K562 (cell line): Measurements from ENCODE around the gene CYBRD1. TPM values are rescaled to one million over a fixed set of nuclear protein-coding genes. Genes with fewer than 3 reads are reported as not detected.

Experiments
- CBX3 ChIP-seq, 2 experiments: IDR thresholded peaks; 1 replicate in 1 of 2; 2 replicates in 1 of 2; pipeline ENCODE4 v1.6.1; 2012; ENCODE audit warnings: inconsistent platforms in 2 of 2, low read length in 2 of 2, borderline replicate concordance in 1 of 2, control low read depth in 1 of 2
- CC2D1A ChIP-seq: fragments of 450-650 bp; IDR thresholded peaks from 2 replicates; pipeline ENCODE4 v1.6.1; 2017; ENCODE audit warnings: mild to moderate bottlenecking
- CHD1 ChIP-seq: fragments of 200-600 bp; sonication (generic); IDR thresholded peaks from one replicate; pipeline ENCODE4 v1.6.1; 2012; ENCODE audit warnings: mild to moderate bottlenecking, moderate library complexity, low read length, inconsistent platforms
- CTBP1 ChIP-seq: fragments of 450-650 bp; IDR thresholded peaks from 2 replicates; pipeline ENCODE4 v1.6.1; 2016; ENCODE audit warnings: borderline replicate concordance
- DIDO1 ChIP-seq: fragments of 450-650 bp; IDR thresholded peaks from 2 replicates; pipeline ENCODE4 v1.6.1; 2016; ENCODE audit warnings: low read depth, missing biosample characterization, missing genetic modification characterization
- GTF2E2 ChIP-seq: fragments of 200-800 bp; sonication (Bioruptor generic); IDR thresholded peaks from 2 replicates; pipeline ENCODE4 v1.6.1; 2016; ENCODE audit warnings: missing genetic modification characterization, missing compliant biosample characterization
- KHSRP ChIP-seq: fragments of 450-650 bp; IDR thresholded peaks from 2 replicates; pipeline ENCODE4 v1.6.1; 2017
- MXI1 ChIP-seq: IDR thresholded peaks from 2 replicates; pipeline ENCODE4 v1.6.1; 2011; ENCODE audit warnings: low read depth, mild to moderate bottlenecking, improper control_type of control experiment, low read length
- OTX1 ChIP-seq: fragments of 450-650 bp; formaldehyde crosslinking; IDR thresholded peaks from 2 replicates; pipeline ENCODE4 v1.4.0; 2022; ENCODE audit warnings: mild to moderate bottlenecking
- PHF21A ChIP-seq: fragments of 450-650 bp; IDR thresholded peaks from 2 replicates; pipeline ENCODE4 v1.6.1; 2017; ENCODE audit warnings: low read depth, borderline replicate concordance
- PYGO2 ChIP-seq: fragments of 450-650 bp; IDR thresholded peaks from 2 replicates; pipeline ENCODE4 v1.6.1; 2016; ENCODE audit warnings: mild to moderate bottlenecking, missing genetic modification characterization, moderate library complexity, missing compliant biosample characterization
- RFX7 ChIP-seq: fragments of 250-450 bp; sonication (Bioruptor Pico); IDR thresholded peaks from 2 replicates; pipeline ENCODE4 v1.5.1; 2021; ENCODE audit warnings: mild to moderate bottlenecking
- SNRNP70 ChIP-seq: fragments of 200-400 bp; formaldehyde crosslinking; optimal IDR thresholded peaks from 2 replicates; pipeline ENCODE3; 2017; ENCODE audit warnings: low read depth, low read length
- SRSF9 ChIP-seq: fragments of 200-400 bp; formaldehyde crosslinking; IDR thresholded peaks from 2 replicates; pipeline ENCODE4 v1.6.1; 2017; ENCODE audit warnings: low read depth, low read length, borderline replicate concordance
- ZFP36 ChIP-seq: fragments of 150-350 bp; IDR thresholded peaks from 2 replicates; pipeline ENCODE4 v1.6.1; 2018; ENCODE audit warnings: low read length, low read depth; ENCODE audit not compliant: partially characterized antibody
- ZNF644 ChIP-seq: fragments of 200-800 bp; sonication (Bioruptor generic); IDR thresholded peaks from 2 replicates; pipeline ENCODE4 v1.6.1; 2016; ENCODE audit warnings: low read depth, missing genetic modification characterization, missing compliant biosample characterization
- ZNF696 ChIP-seq: fragments of 250-450 bp; sonication (Bioruptor Pico); conservative IDR thresholded peaks from 2 replicates; pipeline ENCODE4 v1.4.0; 2020; ENCODE audit warnings: mild to moderate bottlenecking, moderate library complexity
- ZNF785 ChIP-seq: fragments of 250-450 bp; sonication (Bioruptor Pico); IDR thresholded peaks from 2 replicates; pipeline ENCODE4 v1.4.0; 2020; ENCODE audit warnings: mild to moderate bottlenecking
- polyA plus RNA-seq, 8 experiments: library from polyadenylated mRNA; depleted of rRNA in 4 of 8; stranded (reverse) in 5 of 8; unstranded in 3 of 8; fragments of >200 nt; fragmentation: Nextera tagmentation in 2 of 8; fragmentation: Illumina TruSeq in 1 of 8; extraction: Ambion mirVana in 2 of 8; extraction: Trizol in 1 of 8; gene quantifications; 2 replicates each; pipeline versions ENCODE4 v1.2.1 to v1.2.3, GENCODE V29; 2011 to 2014; ENCODE audit warnings: inconsistent platforms in 1 of 8, missing spikeins in 1 of 8
- total RNA-seq, 7 experiments: library from RNA; depleted of rRNA in 6 of 7; stranded (reverse); fragments of >200 nt in 6 of 7; fragmentation: Illumina TruSeq in 2 of 7; extraction: Trizol in 2 of 7; gene quantifications; 2 replicates each; pipeline versions ENCODE4 v1.2.1 to v1.2.3, GENCODE V29; 2011 to 2021; ENCODE audit warnings: low replicate concordance in 1 of 7
- TF ChIP-seq, protein P1 (sequence below): sonication (generic); formaldehyde crosslinking; IDR thresholded peaks from 2 replicates; pipeline ENCODE4 v1.8.1; 2023; ENCODE audit warnings: mild to moderate bottlenecking, missing genetic modification reagents
- TF ChIP-seq, protein P2 (sequence below): sonication (generic); formaldehyde crosslinking; IDR thresholded peaks from 2 replicates; pipeline ENCODE4 v1.8.0; 2022; ENCODE audit warnings: missing genetic modification reagents, mild to moderate bottlenecking, borderline replicate concordance
- TF ChIP-seq, protein P3 (sequence below): fragments of 250-450 bp; sonication (Bioruptor Pico); IDR thresholded peaks from 2 replicates; pipeline ENCODE4 v1.8.0; 2022; ENCODE audit warnings: moderate library complexity, mild to moderate bottlenecking, inconsistent platforms

CYBRD1 gene
- total and polyA plus RNA-seq, 9 of the 15 experiments (the other 6 are each of a cell fraction or from before 2014, with no cell fraction given), result 9.6 to 22.4 (median 15.6) TPM

DNA sequence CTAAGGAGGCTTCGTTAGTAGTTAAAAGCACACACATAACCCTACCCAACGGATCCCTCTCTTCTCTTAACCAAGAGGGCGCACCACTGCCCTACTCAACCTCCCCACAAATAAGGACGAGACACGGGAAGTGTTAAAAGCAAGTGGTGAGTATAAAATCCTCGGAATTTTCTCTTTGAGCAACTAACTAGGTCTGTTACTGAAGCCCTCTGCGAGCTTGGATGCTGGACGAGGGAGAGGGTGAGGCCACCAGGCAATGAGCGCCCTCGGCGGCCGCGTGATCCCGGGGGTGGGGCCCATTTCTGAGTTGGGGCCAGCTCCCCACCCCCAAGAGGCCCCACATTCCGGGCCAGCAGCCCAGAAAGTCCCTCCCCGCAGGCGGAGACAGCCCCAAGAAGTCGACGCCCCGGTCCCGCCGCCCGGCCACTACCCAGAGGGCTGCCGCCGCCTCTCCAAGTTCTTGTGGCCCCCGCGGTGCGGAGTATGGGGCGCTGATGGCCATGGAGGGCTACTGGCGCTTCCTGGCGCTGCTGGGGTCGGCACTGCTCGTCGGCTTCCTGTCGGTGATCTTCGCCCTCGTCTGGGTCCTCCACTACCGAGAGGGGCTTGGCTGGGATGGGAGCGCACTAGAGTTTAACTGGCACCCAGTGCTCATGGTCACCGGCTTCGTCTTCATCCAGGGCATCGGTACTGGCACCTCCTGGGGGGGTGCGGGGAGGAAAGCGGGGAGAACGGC, at the start of gene CYBRD1 (continued):
- TF ChIP-seq, protein P1, sequence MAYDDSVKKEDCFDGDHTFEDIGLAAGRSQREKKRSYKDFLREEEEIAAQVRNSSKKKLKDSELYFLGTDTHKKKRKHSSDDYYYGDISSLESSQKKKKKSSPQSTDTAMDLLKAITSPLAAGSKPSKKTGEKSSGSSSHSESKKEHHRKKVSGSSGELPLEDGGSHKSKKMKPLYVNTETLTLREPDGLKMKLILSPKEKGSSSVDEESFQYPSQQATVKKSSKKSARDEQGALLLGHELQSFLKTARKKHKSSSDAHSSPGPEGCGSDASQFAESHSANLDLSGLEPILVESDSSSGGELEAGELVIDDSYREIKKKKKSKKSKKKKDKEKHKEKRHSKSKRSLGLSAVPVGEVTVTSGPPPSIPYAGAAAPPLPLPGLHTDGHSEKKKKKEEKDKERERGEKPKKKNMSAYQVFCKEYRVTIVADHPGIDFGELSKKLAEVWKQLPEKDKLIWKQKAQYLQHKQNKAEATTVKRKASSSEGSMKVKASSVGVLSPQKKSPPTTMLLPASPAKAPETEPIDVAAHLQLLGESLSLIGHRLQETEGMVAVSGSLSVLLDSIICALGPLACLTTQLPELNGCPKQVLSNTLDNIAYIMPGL, result no peak; the same call in 1 of the 2 replicates
- TF ChIP-seq RFX7 (CRISPR knock-in tag), result no peak
- no peak for TF ChIP-seq OTX1 (CRISPR knock-in tag)
- TF ChIP-seq ZNF785 (CRISPR knock-in tag), result no peak
- peak; percentile 72; the same call in 1 of the 2 replicates for TF ChIP-seq CTBP1
- no peak for TF ChIP-seq SRSF9
- TF ChIP-seq, protein P2, sequence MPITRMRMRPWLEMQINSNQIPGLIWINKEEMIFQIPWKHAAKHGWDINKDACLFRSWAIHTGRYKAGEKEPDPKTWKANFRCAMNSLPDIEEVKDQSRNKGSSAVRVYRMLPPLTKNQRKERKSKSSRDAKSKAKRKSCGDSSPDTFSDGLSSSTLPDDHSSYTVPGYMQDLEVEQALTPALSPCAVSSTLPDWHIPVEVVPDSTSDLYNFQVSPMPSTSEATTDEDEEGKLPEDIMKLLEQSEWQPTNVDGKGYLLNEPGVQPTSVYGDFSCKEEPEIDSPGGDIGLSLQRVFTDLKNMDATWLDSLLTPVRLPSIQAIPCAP (CRISPR knock-in tag), result no peak; the same call in 1 of the 2 replicates
- no peak; a peak in 1 of 3 replicates for TF ChIP-seq CBX3 (IDR thresholded peaks at IDR 0.05; ENCODE audit: borderline replicate concordance in 1 of 2, low read length in 2 of 2)
- TF ChIP-seq ZFP36, result no peak
- TF ChIP-seq ZNF644 (tag), result no peak
- TF ChIP-seq GTF2E2, result peak; percentile 82
- TF ChIP-seq MXI1, result no peak
- no peak for TF ChIP-seq CHD1
- peak; percentile 55; the same call in 1 of the 2 replicates for TF ChIP-seq PYGO2 (tag)
- TF ChIP-seq DIDO1 (tag), result no peak
- TF ChIP-seq, protein P3, sequence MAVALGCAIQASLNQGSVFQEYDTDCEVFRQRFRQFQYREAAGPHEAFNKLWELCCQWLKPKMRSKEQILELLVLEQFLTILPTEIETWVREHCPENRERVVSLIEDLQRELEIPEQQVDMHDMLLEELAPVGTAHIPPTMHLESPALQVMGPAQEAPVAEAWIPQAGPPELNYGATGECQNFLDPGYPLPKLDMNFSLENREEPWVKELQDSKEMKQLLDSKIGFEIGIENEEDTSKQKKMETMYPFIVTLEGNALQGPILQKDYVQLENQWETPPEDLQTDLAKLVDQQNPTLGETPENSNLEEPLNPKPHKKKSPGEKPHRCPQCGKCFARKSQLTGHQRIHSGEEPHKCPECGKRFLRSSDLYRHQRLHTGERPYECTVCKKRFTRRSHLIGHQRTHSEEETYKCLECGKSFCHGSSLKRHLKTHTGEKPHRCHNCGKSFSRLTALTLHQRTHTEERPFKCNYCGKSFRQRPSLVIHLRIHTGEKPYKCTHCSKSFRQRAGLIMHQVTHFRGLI (CRISPR knock-in tag), result no peak; the same call in 1 of the 2 replicates
- no peak for TF ChIP-seq KHSRP
- TF ChIP-seq PHF21A, result peak; percentile 61; the same call in 1 of the 2 replicates
- no peak for TF ChIP-seq SNRNP70
- TF ChIP-seq CC2D1A, result 0 out of 2 replicates have a peak, but pooled peaks have one; percentile 10
- no peak for TF ChIP-seq ZNF696 (CRISPR knock-in tag)
